ENCODE measurements around the gene EPB41L4B.
A peak's percentile ranks its signal among the peaks of the same experiment; 100 is the strongest.

The EPB41L4B gene

DNA sequence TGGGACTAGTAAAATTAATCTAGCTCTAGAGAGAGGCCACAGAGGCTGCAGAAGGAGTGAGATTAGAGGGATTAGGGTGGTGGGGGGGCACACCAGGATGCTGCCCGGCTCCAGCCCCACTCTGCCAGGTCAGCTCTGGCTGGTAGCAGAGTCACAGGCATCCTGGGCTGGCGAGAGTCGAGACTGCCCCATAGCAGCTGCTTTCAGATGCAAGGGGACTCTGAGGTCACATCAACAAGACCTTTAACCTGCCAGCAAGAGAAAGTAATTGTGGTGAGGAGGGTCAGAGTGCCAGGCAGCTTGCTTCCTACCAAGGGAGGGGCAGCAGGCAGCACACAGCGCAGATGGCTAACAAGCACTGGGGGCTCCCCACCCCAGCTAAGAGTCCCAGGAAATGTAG, 7.5 kb downstream of the EPB41L4B start:
- H3K4me3 ChIP-seq (ENCODE audit: low read depth, low read length): no peak overlapping the region
- H3K9me3 ChIP-seq: no peaks in the 10 kb centered on the region
- H3K4me1 ChIP-seq: no peaks in the 10 kb centered on the region; the same call in 1 of the 2 replicates
- no peaks in the 10 kb centered on the region for H3K36me3 ChIP-seq
- TF ChIP-seq, protein P1, sequence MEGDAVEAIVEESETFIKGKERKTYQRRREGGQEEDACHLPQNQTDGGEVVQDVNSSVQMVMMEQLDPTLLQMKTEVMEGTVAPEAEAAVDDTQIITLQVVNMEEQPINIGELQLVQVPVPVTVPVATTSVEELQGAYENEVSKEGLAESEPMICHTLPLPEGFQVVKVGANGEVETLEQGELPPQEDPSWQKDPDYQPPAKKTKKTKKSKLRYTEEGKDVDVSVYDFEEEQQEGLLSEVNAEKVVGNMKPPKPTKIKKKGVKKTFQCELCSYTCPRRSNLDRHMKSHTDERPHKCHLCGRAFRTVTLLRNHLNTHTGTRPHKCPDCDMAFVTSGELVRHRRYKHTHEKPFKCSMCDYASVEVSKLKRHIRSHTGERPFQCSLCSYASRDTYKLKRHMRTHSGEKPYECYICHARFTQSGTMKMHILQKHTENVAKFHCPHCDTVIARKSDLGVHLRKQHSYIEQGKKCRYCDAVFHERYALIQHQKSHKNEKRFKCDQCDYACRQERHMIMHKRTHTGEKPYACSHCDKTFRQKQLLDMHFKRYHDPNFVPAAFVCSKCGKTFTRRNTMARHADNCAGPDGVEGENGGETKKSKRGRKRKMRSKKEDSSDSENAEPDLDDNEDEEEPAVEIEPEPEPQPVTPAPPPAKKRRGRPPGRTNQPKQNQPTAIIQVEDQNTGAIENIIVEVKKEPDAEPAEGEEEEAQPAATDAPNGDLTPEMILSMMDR (IDR thresholded peaks at IDR 0.05; ENCODE audit: low read depth, low read length): no peak
- peaks cover 8% of the 10 kb centered on the region for H3K27me3 ChIP-seq
- DNase-seq: no peak

DNA sequence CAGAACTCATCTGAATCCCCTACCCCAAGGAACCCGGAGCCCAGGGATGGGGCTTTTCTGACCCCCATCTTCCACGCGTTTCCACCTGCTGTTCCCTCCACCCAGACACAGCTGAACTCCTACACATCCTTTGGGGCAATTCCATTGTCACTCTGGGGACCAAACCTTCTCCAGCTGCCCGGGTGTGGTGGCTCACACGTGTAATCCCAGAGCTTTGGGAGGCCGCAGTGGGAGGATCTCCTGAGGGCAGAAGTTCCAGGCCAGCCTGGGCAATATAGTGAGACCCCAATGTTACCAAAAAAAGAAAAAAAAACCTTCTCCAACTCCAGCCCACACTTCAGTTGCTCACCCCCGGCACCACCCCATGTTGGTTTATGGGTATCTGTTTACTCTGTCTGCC, 8.1 kb downstream of the EPB41L4B start:
- H3K27me3 ChIP-seq: peaks cover 6% of the 10 kb centered on the region
- no peaks in the 10 kb centered on the region for H3K9me3 ChIP-seq
- TF ChIP-seq, protein P1 (IDR thresholded peaks at IDR 0.05; ENCODE audit: low read depth, low read length): no peak
- DNase-seq: no peak
- no peak overlapping the region for H3K4me3 ChIP-seq (ENCODE audit: low read depth, low read length)
- H3K4me1 ChIP-seq: no peaks in the 10 kb centered on the region; the same call in 1 of the 2 replicates
- no peaks in the 10 kb centered on the region for H3K36me3 ChIP-seq

GRCh38 chr9:109311731-109312130, 9.1 kb downstream of the EPB41L4B start:
- Histone ChIP-seq H3K4me1 (no peaks in the 10 kb centered on the region; the same call in 1 of the 2 replicates), H3K4me3 (ENCODE audit: low read depth, low read length) (no peak overlapping the region), H3K36me3 (no peaks in the 10 kb centered on the region), H3K9me3 (no peaks in the 10 kb centered on the region), H3K27me3 (no peaks in the 10 kb centered on the region)
- peak; percentile 43 for DNase-seq
- TF ChIP-seq, protein P1 (IDR thresholded peaks at IDR 0.05; ENCODE audit: low read depth, low read length): no peak

DNA sequence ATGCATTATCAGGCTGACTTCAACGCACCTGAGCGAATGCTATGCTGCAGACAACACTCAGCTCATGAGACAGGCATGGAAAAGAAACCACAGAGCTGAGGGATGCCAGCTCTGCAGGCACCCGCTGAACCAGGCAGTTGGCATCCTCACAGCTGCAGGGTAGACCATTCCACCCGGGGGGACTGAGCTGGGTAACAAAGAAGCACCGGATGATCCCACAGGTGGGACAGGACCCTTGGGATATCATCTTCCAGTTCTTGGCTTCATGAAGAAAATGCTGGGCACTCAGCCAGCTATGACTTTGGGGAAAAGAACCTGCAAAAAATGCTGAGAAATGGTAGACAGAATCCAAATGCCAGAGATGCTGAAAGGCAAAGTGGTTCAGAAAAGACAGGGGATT, 9.6 kb downstream of the EPB41L4B start:
- no peaks in the 10 kb centered on the region for H3K9me3 ChIP-seq
- no peaks in the 10 kb centered on the region; the same call in 1 of the 2 replicates for H3K4me1 ChIP-seq
- H3K36me3 ChIP-seq: no peaks in the 10 kb centered on the region
- TF ChIP-seq, protein P1 (IDR thresholded peaks at IDR 0.05; ENCODE audit: low read depth, low read length): no peak
- DNase-seq: no peak
- H3K4me3 ChIP-seq (ENCODE audit: low read depth, low read length): no peak overlapping the region
- H3K27me3 ChIP-seq: no peaks in the 10 kb centered on the region

GRCh38 chr9:109310486-109310901, 10.4 kb downstream of the EPB41L4B start:
- no peaks in the 10 kb centered on the region for H3K27me3 ChIP-seq
- no peaks in the 10 kb centered on the region for H3K9me3 ChIP-seq
- TF ChIP-seq, protein P1 (IDR thresholded peaks at IDR 0.05; ENCODE audit: low read depth, low read length): no peak
- DNase-seq: no peak
- H3K4me3 ChIP-seq (ENCODE audit: low read depth, low read length): no peak overlapping the region
- no peaks in the 10 kb centered on the region; the same call in 1 of the 2 replicates for H3K4me1 ChIP-seq
- no peaks in the 10 kb centered on the region for H3K36me3 ChIP-seq

- no peaks in the 10 kb centered on the region for H3K36me3 ChIP-seq
- TF ChIP-seq, protein P1 (IDR thresholded peaks at IDR 0.05; ENCODE audit: low read depth, low read length): no peak
- no peak for DNase-seq
- no peak overlapping the region for H3K4me3 ChIP-seq (ENCODE audit: low read depth, low read length)
- H3K27me3 ChIP-seq: no peaks in the 10 kb centered on the region
- no peaks in the 10 kb centered on the region for H3K9me3 ChIP-seq
- H3K4me1 ChIP-seq: no peaks in the 10 kb centered on the region; the same call in 1 of the 2 replicates
Observed at GRCh38 chr9:109309282-109309681, 11.6 kb downstream of the EPB41L4B start.
